Lung (tissue), 12 donors: Measurements from ENCODE around the gene MKI67. TPM values are rescaled to one million over a fixed set of nuclear protein-coding genes. Genes with fewer than 3 reads are reported as not detected.
"Not testable (repeated sequence)": the region's sequence is repeated elsewhere in the genome, so short reads cannot be mapped to it uniquely, and the experiment has no call there.

Experiments
- ATAC-seq: fragments of 200-7000 bp; cut with Tn5 transposase; one replicate; pipeline ENCODE4 v1.9.1; 2020; ENCODE audit warnings: moderate number of reproducible peaks; ENCODE audit not compliant: insufficient read depth, low FRiP score
- DNase-seq, 3 donors: peaks; one replicate each; pipeline ENCODE4 v3.0.0-alpha.2; 2013 to 2017
- H3K27ac ChIP-seq, 2 donors: one replicate each; pipeline ENCODE4 v1.5.1; 2013; ENCODE audit warnings: mild to moderate bottlenecking in 2 of 2, moderate library complexity in 2 of 2, control low read depth in 1 of 2, inconsistent platforms in 1 of 2, low read depth in 1 of 2, low read length in 1 of 2
- H3K27me3 ChIP-seq, 3 donors: one replicate each; pipeline ENCODE4 v1.5.1; 2013; ENCODE audit warnings: low read length in 2 of 3; ENCODE audit not compliant: control insufficient read depth in 3 of 3, insufficient read depth in 3 of 3
- H3K36me3 ChIP-seq, 4 donors: one replicate each; pipeline ENCODE4 v1.5.1; 2013; ENCODE audit warnings: low read length in 4 of 4, mild to moderate bottlenecking in 1 of 4, moderate library complexity in 1 of 4; ENCODE audit not compliant: control insufficient read depth in 4 of 4, insufficient read depth in 4 of 4
- H3K4me1 ChIP-seq, 5 donors: one replicate each; pipeline ENCODE4 v1.5.1; 2013; ENCODE audit warnings: low read length in 5 of 5, mild to moderate bottlenecking in 2 of 5, moderate library complexity in 1 of 5; ENCODE audit not compliant: control insufficient read depth in 5 of 5, insufficient read depth in 5 of 5
- H3K4me3 ChIP-seq: one replicate; pipeline ENCODE4 v1.5.1; 2013; ENCODE audit warnings: mild to moderate bottlenecking, control low read depth, moderate library complexity
- H3K9ac ChIP-seq, 2 donors: one replicate each; pipeline ENCODE4 v1.5.1; 2013; ENCODE audit warnings: low read length in 2 of 2, control low read depth in 1 of 2; ENCODE audit not compliant: insufficient read depth in 1 of 2
- H3K9me3 ChIP-seq, 4 donors: one replicate each; pipeline ENCODE4 v1.5.1; 2013; ENCODE audit warnings: low read length in 3 of 4, mild to moderate bottlenecking in 1 of 4, moderate library complexity in 1 of 4; ENCODE audit not compliant: control insufficient read depth in 4 of 4, insufficient read depth in 3 of 4
- WGBS, 2 donors: extraction: QIAGEN DNeasy Blood & Tissue Kit; methylation state at CpG; one replicate each; pipeline ENCODE4 v1.1.7; 2013; 5-methylcytosine and 5-hydroxymethylcytosine counted together
- polyA plus RNA-seq, 2 donors: library from polyadenylated mRNA; stranded (reverse); fragments of 200-250 nt; gene quantifications; one replicate each; pipeline ENCODE4 v1.2.1, GENCODE V29; 2013
- total RNA-seq, 2 donors: library from RNA; depleted of rRNA in 1 of 2; stranded (reverse); fragments of >200 nt in 1 of 2; gene quantifications; one replicate each; pipeline ENCODE4 v1.2.1, GENCODE V29; 2014 to 2021
- TF ChIP-seq, protein P1 (sequence below): IDR thresholded peaks from 2 replicates; pipeline ENCODE4 v1.5.1; 2012; ENCODE audit warnings: mild to moderate bottlenecking; ENCODE audit errors: control extremely low read depth, extremely low read depth
- donor health status: control.
- donor health status: control.
- donor health status: Bipolar disorder and iron deficiency.
- donor health status: healthy.
- donor health status: DM: yes; HTN: yes; CAD: no.

The MKI67 gene
- total and polyA plus RNA-seq, 4 donors, result 1.0 to 8.6 (median 2.1) TPM

DNA sequence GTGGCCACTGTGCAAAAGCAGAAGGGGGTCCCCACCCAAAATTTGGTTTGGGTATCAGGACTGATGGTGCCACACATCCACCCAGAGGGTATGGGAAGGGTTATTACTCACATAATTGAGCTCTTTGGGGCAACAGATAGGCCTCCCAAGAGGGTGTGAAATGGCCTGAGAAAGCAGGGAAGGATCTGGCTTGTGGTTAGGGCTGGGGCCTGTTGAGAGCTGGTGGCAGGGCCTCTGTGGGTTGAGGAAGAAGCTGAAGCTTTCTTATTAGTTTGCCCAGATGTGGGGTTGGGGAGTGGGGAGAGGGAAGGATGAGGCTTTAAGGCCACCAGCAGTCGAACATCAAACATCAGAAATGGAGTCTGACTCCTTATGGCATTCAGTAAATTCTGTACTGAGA is 18.3 kb upstream of the MKI67 start:
- Histone ChIP-seq H3K9ac (no peak overlapping the region), H3K4me1 (no peaks in the 10 kb centered on the region), H3K27ac (no peak overlapping the region), H3K27me3 (peaks cover 2 to 3% (median 3%) of the 10 kb centered on the region in 3 donors), H3K4me3 (no peak overlapping the region), H3K36me3 (no peaks in the 10 kb centered on the region), H3K9me3 (peaks cover 0 to 3% (median 0%) of the 10 kb centered on the region in 4 donors)
- ATAC-seq (no peak), DNase-seq (no peak)
- WGBS, 2 donors, result 37 to 70% methylated on average over 1 of the region's 1 CpG
- TF ChIP-seq, protein P1, sequence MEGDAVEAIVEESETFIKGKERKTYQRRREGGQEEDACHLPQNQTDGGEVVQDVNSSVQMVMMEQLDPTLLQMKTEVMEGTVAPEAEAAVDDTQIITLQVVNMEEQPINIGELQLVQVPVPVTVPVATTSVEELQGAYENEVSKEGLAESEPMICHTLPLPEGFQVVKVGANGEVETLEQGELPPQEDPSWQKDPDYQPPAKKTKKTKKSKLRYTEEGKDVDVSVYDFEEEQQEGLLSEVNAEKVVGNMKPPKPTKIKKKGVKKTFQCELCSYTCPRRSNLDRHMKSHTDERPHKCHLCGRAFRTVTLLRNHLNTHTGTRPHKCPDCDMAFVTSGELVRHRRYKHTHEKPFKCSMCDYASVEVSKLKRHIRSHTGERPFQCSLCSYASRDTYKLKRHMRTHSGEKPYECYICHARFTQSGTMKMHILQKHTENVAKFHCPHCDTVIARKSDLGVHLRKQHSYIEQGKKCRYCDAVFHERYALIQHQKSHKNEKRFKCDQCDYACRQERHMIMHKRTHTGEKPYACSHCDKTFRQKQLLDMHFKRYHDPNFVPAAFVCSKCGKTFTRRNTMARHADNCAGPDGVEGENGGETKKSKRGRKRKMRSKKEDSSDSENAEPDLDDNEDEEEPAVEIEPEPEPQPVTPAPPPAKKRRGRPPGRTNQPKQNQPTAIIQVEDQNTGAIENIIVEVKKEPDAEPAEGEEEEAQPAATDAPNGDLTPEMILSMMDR, result no peak

DNA sequence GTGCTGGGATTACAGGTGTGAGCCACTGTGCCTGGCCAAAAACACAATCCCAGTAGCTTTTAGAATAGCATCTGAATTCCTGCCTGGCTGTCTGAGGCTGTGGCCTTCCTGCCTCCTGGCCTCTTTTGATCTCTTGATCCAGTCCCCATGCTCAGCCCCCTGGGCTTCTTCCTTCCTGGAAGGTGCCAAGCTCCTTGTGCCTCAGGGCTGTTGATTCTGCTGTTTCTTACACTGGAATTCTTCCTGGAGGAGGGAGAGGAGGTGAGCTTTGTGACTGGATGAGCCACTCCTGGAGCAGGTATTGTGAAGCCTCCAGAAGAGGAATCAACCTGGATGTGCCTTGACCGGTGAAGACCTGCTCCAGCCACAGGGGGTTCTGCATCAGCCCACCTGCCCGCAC is 17.3 kb upstream of the MKI67 start:
- Histone ChIP-seq H3K9me3 (peaks cover 0 to 3% (median 0%) of the 10 kb centered on the region in 4 donors), H3K9ac (no peak overlapping the region), H3K4me1 (no peaks in the 10 kb centered on the region), H3K27ac (no peak overlapping the region), H3K27me3 (no peaks in the 10 kb centered on the region), H3K4me3 (no peak overlapping the region), H3K36me3 (no peaks in the 10 kb centered on the region)
- 98 to 100% methylated on average over 2 of the region's 2 CpGs for WGBS, 2 donors
- TF ChIP-seq, protein P1, result no peak
- DNase-seq, result no peak
- ATAC-seq, result no peak

DNA sequence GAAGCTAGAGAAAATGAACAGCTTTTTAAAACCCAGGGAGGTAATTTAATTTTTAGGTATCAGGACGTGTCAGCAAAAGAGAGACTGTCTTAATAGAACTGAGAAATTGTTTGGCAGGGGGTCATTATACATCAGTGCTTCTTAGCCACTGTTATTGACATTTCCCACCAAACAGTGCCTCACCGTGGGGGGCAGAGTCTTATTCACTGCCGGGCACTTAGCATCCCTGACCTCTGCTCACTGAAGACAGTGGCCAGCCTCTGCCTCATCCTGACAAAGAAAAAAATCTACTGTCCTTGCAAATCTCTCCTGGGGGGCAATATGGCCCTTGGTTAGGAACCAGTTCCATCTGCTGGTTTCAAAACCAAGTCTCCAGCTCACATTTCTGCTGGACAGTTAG is 14.2 kb upstream of the MKI67 start:
- ATAC-seq (no peak), DNase-seq (no peak)
- H3K27me3 ChIP-seq, result no peaks in the 10 kb centered on the region
- H3K36me3 ChIP-seq, result no peaks in the 10 kb centered on the region
- WGBS, 2 donors, result 62 to 76% methylated on average over 3 of the region's 3 CpGs
- H3K9ac ChIP-seq, result no peak overlapping the region
- no peak overlapping the region for H3K4me3 ChIP-seq
- H3K4me1 ChIP-seq, result no peaks in the 10 kb centered on the region
- TF ChIP-seq, protein P1, result no peak
- no peaks in the 10 kb centered on the region for H3K9me3 ChIP-seq
- H3K27ac ChIP-seq, result no peak overlapping the region

DNA sequence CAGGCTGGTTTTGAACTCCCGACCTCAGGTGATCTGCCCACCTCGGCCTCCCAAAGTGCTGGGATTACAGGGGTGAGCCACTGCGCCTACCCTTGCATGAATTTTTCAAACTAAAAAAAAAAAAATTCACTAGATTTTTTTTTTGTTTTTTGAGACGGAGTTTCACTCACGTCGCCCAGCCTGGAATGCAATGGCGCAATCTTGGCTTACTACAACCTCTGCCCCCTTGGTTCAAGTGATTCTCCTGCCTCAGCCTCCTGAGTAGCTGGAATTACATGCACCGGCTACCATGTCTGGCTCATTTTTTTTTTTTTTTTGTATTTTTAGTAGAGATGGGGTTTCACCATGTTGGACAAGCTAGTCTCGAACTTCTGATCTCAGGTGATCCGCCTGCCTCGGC is 12.2 kb upstream of the MKI67 start:
- H3K27me3 ChIP-seq, H3K4me3 ChIP-seq, ATAC-seq, H3K4me1 ChIP-seq, H3K9me3 ChIP-seq, DNase-seq, H3K36me3 ChIP-seq, H3K9ac ChIP-seq, H3K27ac ChIP-seq: not testable (repeated sequence)
- 83 to 88% methylated on average over 11 of the region's 11 CpGs for WGBS, 2 donors
